ENCODE data around the gene FOXG1.

DNA sequence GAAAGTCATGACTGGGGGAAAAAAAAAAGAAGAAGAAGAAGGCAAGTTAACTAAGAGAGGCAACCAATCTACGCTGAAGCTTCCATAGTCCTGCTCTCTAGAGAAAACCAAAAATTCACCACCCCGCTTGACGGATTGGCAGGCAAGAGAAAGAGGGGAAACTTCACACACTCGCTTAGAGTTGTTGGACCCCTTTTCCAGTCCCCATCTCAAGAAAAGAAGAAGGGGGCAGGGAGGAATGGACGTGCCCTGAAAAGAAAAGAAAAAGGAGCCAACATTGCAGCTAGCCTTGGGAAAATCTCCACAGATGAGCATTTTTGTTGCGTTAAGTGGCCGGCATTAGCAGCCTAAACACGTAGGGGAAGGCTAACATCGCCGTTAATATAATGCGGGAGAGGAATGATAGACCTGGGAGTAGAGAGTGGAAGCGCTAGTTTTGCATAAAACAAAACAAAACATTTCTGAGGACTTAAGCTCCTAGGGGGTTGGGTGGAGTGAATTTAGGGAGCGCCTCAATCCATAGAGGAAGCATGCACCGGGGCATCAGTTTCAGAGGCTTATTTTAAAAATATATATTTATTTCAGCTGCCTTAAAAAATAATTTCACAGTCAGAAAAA is 11.3 kb upstream of the FOXG1 start:
- TF ChIP-seq, protein P1, sequence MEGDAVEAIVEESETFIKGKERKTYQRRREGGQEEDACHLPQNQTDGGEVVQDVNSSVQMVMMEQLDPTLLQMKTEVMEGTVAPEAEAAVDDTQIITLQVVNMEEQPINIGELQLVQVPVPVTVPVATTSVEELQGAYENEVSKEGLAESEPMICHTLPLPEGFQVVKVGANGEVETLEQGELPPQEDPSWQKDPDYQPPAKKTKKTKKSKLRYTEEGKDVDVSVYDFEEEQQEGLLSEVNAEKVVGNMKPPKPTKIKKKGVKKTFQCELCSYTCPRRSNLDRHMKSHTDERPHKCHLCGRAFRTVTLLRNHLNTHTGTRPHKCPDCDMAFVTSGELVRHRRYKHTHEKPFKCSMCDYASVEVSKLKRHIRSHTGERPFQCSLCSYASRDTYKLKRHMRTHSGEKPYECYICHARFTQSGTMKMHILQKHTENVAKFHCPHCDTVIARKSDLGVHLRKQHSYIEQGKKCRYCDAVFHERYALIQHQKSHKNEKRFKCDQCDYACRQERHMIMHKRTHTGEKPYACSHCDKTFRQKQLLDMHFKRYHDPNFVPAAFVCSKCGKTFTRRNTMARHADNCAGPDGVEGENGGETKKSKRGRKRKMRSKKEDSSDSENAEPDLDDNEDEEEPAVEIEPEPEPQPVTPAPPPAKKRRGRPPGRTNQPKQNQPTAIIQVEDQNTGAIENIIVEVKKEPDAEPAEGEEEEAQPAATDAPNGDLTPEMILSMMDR (IDR thresholded peaks at IDR 0.05), result no peak
- TF ChIP-seq EP300 (IDR thresholded peaks at IDR 0.05), result no peak
